ENCODE results near the gene NOS3. TPM values are rescaled to one million over a fixed set of nuclear protein-coding genes. Genes with fewer than 3 reads are reported as not detected.
"Not testable (repeated sequence)": the region's sequence is repeated elsewhere in the genome, so short reads cannot be mapped to it uniquely, and the experiment has no call there.

NOS3 gene
- total RNA-seq, 1 experiment from 2014 or later, result 59.8 TPM

DNA sequence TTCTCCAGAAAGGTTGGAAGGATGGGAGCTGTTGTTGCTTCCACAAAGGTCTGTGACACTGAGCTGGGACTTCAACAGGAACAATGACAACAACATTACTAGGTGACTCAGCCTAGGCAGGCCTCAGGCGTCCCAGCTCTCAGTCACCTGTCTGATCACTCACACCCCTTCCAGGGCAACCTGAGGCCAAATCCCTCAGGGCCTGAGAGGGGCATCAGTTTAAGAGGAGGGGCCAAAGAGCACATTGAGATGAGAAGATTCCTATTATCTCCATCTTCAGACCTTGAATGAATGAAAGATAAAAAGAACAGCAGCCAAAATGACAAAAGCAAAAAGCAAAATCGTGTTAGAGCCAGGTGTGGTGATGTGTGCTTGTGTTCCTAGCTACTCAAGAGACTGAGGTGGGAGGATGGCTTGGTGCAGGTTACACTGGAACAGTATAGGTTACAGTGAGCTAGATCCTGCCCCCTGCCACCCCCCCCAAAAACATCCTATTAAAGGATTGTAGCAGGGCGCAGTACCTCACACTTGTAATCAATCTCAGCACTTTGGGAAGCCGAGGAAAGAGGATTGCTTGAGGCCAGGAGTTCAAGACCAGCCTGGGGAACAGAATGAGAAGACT, 33.7 kb downstream of the NOS3 start, which contains the start of gene ATG9B:
Gene ATG9B, minus strand, starts transcription at position 60 of the 622 bp plus-strand sequence. CDS start 71 bp downstream, outside the sequence.
- peaks cover 9% of the 10 kb centered on the region for H3K79me2 ChIP-seq (ENCODE audit: low read length)
- H3K9ac ChIP-seq (ENCODE audit: low read length), result no peak within 1 kb of the TSS
- H3K4me3 ChIP-seq (ENCODE audit: low read length), result no peak within 1 kb of the TSS
- H3K36me3 ChIP-seq (ENCODE audit: insufficient read depth, low read length), result no peaks in the 10 kb centered on the region
- DNase-seq, result no peak
- H3K4me1 ChIP-seq (ENCODE audit: low read length), result peaks cover 31% of the 10 kb centered on the region
- no peaks in the 10 kb centered on the region for H3K27me3 ChIP-seq (ENCODE audit: low read length)
- H2AFZ ChIP-seq (ENCODE audit: low read length), result no peak within 1 kb of the TSS
- H3K9me2 ChIP-seq (replicated peaks; ENCODE audit: insufficient read depth, low read length), result no peaks in the 10 kb centered on the region
- no peak within 1 kb of the TSS for H3K27ac ChIP-seq (ENCODE audit: low read length)
- no peaks in the 10 kb centered on the region for H3K9me3 ChIP-seq (ENCODE audit: low read length)
- H3K4me2 ChIP-seq (ENCODE audit: low read depth, low read length, poor library complexity, severe bottlenecking), result no peak within 1 kb of the TSS
- no peaks in the 10 kb centered on the region for H4K20me1 ChIP-seq (ENCODE audit: insufficient read depth, low read depth, low read length)

DNA sequence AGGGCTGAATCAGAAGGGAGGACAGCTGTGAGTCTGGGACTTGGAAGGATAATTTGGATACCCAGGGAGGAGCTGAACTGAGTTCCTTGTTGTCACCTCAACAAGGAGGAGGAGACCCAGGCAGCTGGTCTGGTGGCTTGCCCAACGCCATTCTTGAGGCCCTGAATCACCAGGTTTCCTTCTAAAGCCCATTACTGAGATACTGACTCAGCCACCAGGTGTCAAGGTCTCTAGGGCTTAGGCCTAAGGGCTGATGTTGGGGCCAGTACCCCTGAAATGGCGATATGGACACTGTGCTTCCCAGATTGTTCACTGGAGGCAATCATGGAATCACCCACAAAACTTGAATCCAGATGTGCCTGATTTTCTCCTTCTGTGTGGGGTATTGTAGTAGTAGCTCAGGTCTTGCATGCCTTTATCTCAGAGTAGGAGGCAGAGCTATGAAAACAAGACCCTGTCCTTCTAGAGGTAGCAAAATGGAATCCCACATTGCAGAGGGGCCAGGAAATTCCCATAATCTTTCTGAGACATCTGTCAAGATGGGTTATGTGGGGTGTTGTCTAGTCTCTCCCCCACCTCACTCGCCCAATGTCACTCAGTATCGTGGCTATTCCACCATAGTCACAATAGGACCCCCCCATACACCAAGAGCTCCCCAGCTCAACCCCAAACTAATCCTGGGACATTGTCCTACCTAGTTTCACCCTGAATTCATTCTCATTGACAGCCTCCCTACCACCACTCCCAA, 35.3 kb downstream of the NOS3 start:
- DNase-seq, result no peak
- H3K27me3 ChIP-seq (ENCODE audit: low read length), result no peaks in the 10 kb centered on the region
- no peaks in the 10 kb centered on the region for H4K20me1 ChIP-seq (ENCODE audit: insufficient read depth, low read depth, low read length)
- no peak overlapping the region for H3K27ac ChIP-seq (ENCODE audit: low read length)
- H3K9me2 ChIP-seq (replicated peaks; ENCODE audit: insufficient read depth, low read length), result no peaks in the 10 kb centered on the region
- H3K9ac ChIP-seq (ENCODE audit: low read length), result no peak overlapping the region
- peaks cover 14% of the 10 kb centered on the region for H3K79me2 ChIP-seq (ENCODE audit: low read length)
- H3K36me3 ChIP-seq (ENCODE audit: insufficient read depth, low read length), result no peaks in the 10 kb centered on the region
- H2AFZ ChIP-seq (ENCODE audit: low read length), result no peak overlapping the region
- no peaks in the 10 kb centered on the region for H3K9me3 ChIP-seq (ENCODE audit: low read length)
- H3K4me2 ChIP-seq (ENCODE audit: low read depth, low read length, poor library complexity, severe bottlenecking), result no peak overlapping the region
- peaks cover 36% of the 10 kb centered on the region for H3K4me1 ChIP-seq (ENCODE audit: low read length)
- H3K4me3 ChIP-seq (ENCODE audit: low read length), result no peak overlapping the region

DNA sequence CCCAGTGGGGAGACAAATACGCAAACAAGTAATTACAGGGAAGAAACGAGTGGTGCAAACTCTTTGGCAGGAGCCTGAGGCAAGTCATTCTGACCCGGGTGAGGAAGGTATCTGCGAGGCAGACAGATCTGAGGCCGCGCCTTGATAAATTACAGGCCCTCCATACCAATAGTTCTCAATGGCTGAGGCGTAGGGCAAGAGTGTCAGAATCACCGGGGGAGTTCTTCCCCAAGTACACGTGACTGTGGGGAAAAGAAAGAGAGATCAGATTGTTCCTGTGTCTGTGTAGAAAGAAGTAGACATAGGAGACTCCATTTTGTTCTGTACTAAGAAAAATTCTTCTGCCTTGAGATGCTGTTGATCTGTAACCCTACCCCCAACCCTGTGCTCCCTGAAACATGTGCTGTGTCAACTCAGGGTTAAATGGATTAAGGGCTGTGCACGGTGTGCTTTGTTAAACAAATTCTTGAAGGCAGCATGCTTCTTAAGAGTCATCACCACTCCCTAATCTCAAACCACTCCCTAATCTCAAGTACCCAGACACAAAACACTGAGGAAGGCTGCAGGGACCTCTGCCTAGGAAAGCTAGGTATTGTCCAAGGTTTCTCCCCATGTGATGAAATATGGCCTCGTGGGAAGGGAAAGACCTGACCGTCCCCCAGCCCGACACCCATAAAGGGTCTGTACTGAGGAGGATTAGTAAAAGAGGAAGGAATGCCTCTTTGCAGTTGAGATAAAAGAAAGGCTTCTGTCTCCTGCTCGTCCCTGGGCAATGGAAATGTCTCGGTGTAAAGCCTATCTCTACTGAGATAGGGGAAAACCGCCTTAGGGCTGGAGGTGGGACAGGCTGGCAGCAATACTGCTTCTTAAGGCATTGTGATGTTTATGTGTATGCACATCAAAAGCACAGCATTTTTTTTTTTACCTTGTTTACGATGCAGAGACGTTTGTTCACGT, 36.2 kb downstream of the NOS3 start:
- H3K27ac ChIP-seq (ENCODE audit: low read length); H3K9me3 ChIP-seq (ENCODE audit: low read length); H3K27me3 ChIP-seq (ENCODE audit: low read length); H4K20me1 ChIP-seq (ENCODE audit: insufficient read depth, low read depth, low read length); H3K36me3 ChIP-seq (ENCODE audit: insufficient read depth, low read length); H3K9me2 ChIP-seq (replicated peaks; ENCODE audit: insufficient read depth, low read length); H2AFZ ChIP-seq (ENCODE audit: low read length): not testable (repeated sequence)
- Histone ChIP-seq H3K4me3 (ENCODE audit: low read length) (peak overlapping the region; percentile 84), H3K79me2 (ENCODE audit: low read length) (peaks cover 14% of the 10 kb centered on the region), H3K9ac (ENCODE audit: low read length) (peak overlapping the region; percentile 57; the same call in 1 of the 2 replicates), H3K4me1 (ENCODE audit: low read length) (peaks cover 36% of the 10 kb centered on the region), H3K4me2 (ENCODE audit: low read depth, low read length, poor library complexity, severe bottlenecking) (peak overlapping the region; percentile 84)
- peak; percentile 75 for DNase-seq

DNA sequence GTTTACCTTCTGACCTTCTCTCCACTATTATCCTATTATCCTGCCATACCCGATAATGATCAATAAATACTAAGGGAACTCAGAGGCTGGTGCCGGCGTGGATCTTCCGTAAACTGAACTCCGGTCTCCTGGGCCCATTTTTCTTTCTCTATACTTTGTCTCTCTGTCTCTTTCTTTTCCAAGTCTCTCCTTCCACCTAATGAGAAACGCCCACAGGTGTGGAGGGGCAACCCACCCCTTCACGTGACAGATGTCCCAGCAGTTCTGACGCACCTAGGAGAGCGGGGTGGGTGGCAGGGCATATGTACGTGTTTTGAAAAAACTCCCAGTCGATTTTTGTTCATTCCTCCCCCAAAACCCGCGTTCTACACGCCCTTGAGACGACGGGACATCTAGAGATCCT, 36.9 kb downstream of the NOS3 start:
- H3K9ac ChIP-seq (ENCODE audit: low read length), result peak overlapping the region; percentile 57
- H4K20me1 ChIP-seq (ENCODE audit: insufficient read depth, low read depth, low read length); DNase-seq; H3K9me3 ChIP-seq (ENCODE audit: low read length); H3K27ac ChIP-seq (ENCODE audit: low read length); H3K27me3 ChIP-seq (ENCODE audit: low read length); H3K9me2 ChIP-seq (replicated peaks; ENCODE audit: insufficient read depth, low read length); H3K36me3 ChIP-seq (ENCODE audit: insufficient read depth, low read length): not testable (repeated sequence)
- peak overlapping the region; percentile 84 for H3K4me3 ChIP-seq (ENCODE audit: low read length)
- peak overlapping the region; percentile 84 for H3K4me2 ChIP-seq (ENCODE audit: low read depth, low read length, poor library complexity, severe bottlenecking)
- H3K79me2 ChIP-seq (ENCODE audit: low read length), result peaks cover 14% of the 10 kb centered on the region
- peak overlapping the region; percentile 70 for H2AFZ ChIP-seq (ENCODE audit: low read length)
- peaks cover 36% of the 10 kb centered on the region for H3K4me1 ChIP-seq (ENCODE audit: low read length)

DNA sequence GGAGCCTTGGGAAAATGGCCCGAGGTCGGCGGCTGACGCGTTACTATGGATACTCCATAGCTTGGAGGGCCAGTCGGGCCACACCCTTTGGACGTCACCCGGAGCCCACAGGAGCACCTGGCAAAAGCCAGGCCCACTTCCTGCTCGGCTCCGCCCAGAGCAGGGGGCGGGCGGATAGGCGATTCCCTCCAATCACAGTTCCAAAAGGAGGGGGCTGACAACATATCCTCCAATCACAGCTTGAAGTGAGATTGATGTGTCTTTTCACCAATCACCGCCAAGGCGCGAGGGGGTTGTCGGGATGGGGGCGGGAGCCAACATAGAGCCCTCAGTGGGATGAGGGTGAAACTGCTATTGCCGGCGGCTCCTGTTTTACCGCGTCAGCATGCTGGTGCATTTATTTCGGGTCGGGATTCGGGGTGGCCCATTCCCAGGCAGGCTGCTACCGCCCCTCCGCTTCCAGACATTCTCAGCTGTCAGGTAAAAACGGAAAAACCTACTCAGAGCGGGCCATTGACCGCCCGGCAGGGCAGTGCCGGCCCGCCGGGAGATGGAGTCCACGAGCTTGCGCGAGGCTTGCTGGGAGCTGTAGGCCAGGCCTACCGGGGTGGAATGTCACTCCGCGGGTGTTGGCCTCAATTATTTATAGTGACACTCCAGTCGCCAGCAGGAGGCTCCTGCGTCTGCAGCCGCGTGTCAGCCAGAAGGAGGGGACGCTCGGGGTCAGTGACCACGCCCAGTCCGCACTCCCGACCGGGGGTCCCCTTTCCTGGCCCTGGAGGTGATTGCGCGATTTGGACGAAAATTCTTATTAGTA, 37.5 kb downstream of the NOS3 start, which contains the start of gene ABCB8:
Gene ABCB8, plus strand, starts transcription at position 320 of the 817 bp plus-strand sequence. Its CDS starts 66 bp downstream, at position 386.
- no peaks in the 10 kb centered on the region for H3K9me3 ChIP-seq (ENCODE audit: low read length)
- no peaks in the 10 kb centered on the region for H4K20me1 ChIP-seq (ENCODE audit: insufficient read depth, low read depth, low read length)
- peak within 1 kb of the TSS; percentile 84 for H3K4me3 ChIP-seq (ENCODE audit: low read length)
- peaks cover 36% of the 10 kb centered on the region for H3K4me1 ChIP-seq (ENCODE audit: low read length)
- H3K9ac ChIP-seq (ENCODE audit: low read length), result peak within 1 kb of the TSS; percentile 79
- peak within 1 kb of the TSS; percentile 84 for H3K4me2 ChIP-seq (ENCODE audit: low read depth, low read length, poor library complexity, severe bottlenecking)
- H2AFZ ChIP-seq (ENCODE audit: low read length), result peak within 1 kb of the TSS; percentile 70
- no peaks in the 10 kb centered on the region for H3K9me2 ChIP-seq (replicated peaks; ENCODE audit: insufficient read depth, low read length)
- DNase-seq, result peak; percentile 99
- H3K36me3 ChIP-seq (ENCODE audit: insufficient read depth, low read length), result no peaks in the 10 kb centered on the region
- no peak within 1 kb of the TSS for H3K27ac ChIP-seq (ENCODE audit: low read length)
- H3K79me2 ChIP-seq (ENCODE audit: low read length), result peaks cover 14% of the 10 kb centered on the region
- H3K27me3 ChIP-seq (ENCODE audit: low read length), result no peaks in the 10 kb centered on the region

DNA sequence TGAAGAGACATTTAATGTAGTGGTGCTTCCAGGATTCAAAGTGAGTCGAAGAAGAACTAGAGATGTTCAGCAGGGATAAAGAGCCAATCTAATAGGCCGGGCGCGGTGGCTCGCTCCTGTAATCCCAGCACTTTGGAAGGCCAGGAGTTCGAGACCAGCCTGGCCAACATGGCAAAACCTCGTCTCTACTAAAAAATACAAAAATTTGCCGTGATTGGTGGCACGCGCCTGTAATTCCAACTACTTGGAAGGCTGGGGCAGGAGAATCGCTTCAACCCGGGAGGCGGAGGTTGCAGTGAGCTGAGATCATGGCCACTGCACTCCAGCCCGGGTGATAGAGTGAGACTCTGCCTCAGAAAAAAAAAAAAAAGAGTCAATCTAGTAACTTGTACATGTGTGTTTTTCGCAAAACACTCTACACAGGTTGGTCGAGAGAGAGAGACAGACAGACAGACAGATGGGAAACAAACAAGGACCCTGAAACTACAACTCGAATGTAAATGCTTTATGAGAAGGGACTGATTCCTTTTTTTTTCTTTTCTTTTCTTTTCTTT, 38.2 kb downstream of the NOS3 start:
- Histone ChIP-seq H3K9me3 (ENCODE audit: low read length) (no peaks in the 10 kb centered on the region), H2AFZ (ENCODE audit: low read length) (peak overlapping the region; percentile 64; the same call in 1 of the 2 replicates), H3K27ac (ENCODE audit: low read length) (no peak overlapping the region), H3K4me1 (ENCODE audit: low read length) (peaks cover 36% of the 10 kb centered on the region), H3K79me2 (ENCODE audit: low read length) (peaks cover 14% of the 10 kb centered on the region), H3K36me3 (ENCODE audit: insufficient read depth, low read length) (no peaks in the 10 kb centered on the region), H3K4me3 (ENCODE audit: low read length) (peak overlapping the region; percentile 84), H3K9me2 (replicated peaks; ENCODE audit: insufficient read depth, low read length) (no peaks in the 10 kb centered on the region), H3K4me2 (ENCODE audit: low read depth, low read length, poor library complexity, severe bottlenecking) (peak overlapping the region; percentile 84), H3K27me3 (ENCODE audit: low read length) (no peaks in the 10 kb centered on the region), H4K20me1 (ENCODE audit: insufficient read depth, low read depth, low read length) (no peaks in the 10 kb centered on the region), H3K9ac (ENCODE audit: low read length) (peak overlapping the region; percentile 79)
- no peak for DNase-seq

DNA sequence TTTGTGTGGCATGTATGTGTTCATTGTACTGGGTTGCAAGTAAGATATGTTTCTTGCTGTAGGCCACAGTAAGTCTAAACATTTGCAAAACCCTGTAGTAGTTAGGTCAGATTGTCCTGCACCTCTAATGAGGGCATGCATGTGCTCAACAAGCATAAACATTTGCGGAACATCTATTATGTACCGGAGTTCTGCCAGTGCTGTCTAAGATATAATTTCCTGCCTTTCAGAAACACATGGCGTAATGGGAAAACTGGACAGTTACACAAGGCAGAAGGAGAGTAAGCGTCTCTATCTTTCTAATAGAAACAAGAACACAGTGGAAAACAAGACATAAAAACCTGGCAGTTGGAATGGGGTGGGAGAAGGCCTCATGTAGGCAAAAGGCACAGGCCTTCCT, 40.2 kb downstream of the NOS3 start:
- no peak for DNase-seq
- Histone ChIP-seq H3K27me3 (ENCODE audit: low read length) (no peaks in the 10 kb centered on the region), H2AFZ (ENCODE audit: low read length) (no peak overlapping the region), H3K4me2 (ENCODE audit: low read depth, low read length, poor library complexity, severe bottlenecking) (no peak overlapping the region), H3K4me3 (ENCODE audit: low read length) (no peak overlapping the region), H3K79me2 (ENCODE audit: low read length) (peaks cover 14% of the 10 kb centered on the region), H3K4me1 (ENCODE audit: low read length) (peaks cover 33% of the 10 kb centered on the region), H3K27ac (ENCODE audit: low read length) (no peak overlapping the region), H4K20me1 (ENCODE audit: insufficient read depth, low read depth, low read length) (no peaks in the 10 kb centered on the region), H3K36me3 (ENCODE audit: insufficient read depth, low read length) (no peaks in the 10 kb centered on the region), H3K9ac (ENCODE audit: low read length) (no peak overlapping the region), H3K9me3 (ENCODE audit: low read length) (no peaks in the 10 kb centered on the region), H3K9me2 (replicated peaks; ENCODE audit: insufficient read depth, low read length) (no peaks in the 10 kb centered on the region)
